IMR-90 (cell line): Measurements from ENCODE around the gene TGFBRAP1. TPM values are rescaled to one million over a fixed set of nuclear protein-coding genes. Genes with fewer than 3 reads are reported as not detected.

Experiments
- ATAC-seq: fragments of 200-7000 bp; cut with Tn5 transposase; 2 replicates; pipeline ENCODE4 v1.9.1; 2020; ENCODE audit warnings: low read depth, mild to moderate bottlenecking, moderate library complexity
- BruUV-seq: library from RNA; stranded (reverse); fragments of 400-500 nt; replicated peaks from 2 replicates; lab custom pipeline; 2021; lab: Mats Ljungman, UMichigan
- CTCF ChIA-PET: fragments of 300-600 bp; formaldehyde crosslinking; extraction: SDS; loops from one replicate; lab custom pipeline; 2021; ENCODE audit warnings: antibody characterized with exemption; lab: Yijun Ruan, JAX
- POLR2A ChIA-PET: fragments of 300-600 bp; sonication (Branson Sonifier 250); formaldehyde crosslinking; loops from one replicate; lab custom pipeline; 2022; ENCODE audit warnings: antibody characterized with exemption; ENCODE audit not compliant: unreplicated experiment; lab: Charles Lee
- DNase-seq: peaks from one replicate; pipeline ENCODE4 v3.0.0; 2013
- H2AFZ ChIP-seq: replicated peaks from 2 replicates; pipeline ENCODE3; 2013; ENCODE audit warnings: low read length, mild to moderate bottlenecking; ENCODE audit not compliant: poor library complexity
- H2AK5ac ChIP-seq: 2 replicates; pipeline ENCODE4 v1.6.1; 2013; ENCODE audit warnings: low read depth, low read length, inconsistent platforms
- H2AK9ac ChIP-seq: replicated peaks from 2 replicates; pipeline ENCODE3; 2013; ENCODE audit warnings: mild to moderate bottlenecking, low read depth, low read length, moderate library complexity; ENCODE audit not compliant: poor library complexity
- H2BK120ac ChIP-seq: 2 replicates; pipeline ENCODE4 v1.6.1; 2013; ENCODE audit warnings: low read depth, low read length, inconsistent platforms
- H2BK15ac ChIP-seq: 3 replicates; pipeline ENCODE4 v1.6.1; 2013; ENCODE audit warnings: low read depth, low read length, inconsistent platforms
- H2BK20ac ChIP-seq: 2 replicates; pipeline ENCODE4 v1.6.1; 2013; ENCODE audit warnings: low read depth, mild to moderate bottlenecking, inconsistent platforms, low read length, moderate library complexity
- H2BK5ac ChIP-seq: 2 replicates; pipeline ENCODE4 v1.6.1; 2013; ENCODE audit warnings: mild to moderate bottlenecking, low read depth, low read length, inconsistent platforms; ENCODE audit not compliant: poor library complexity, severe bottlenecking
- H3K14ac ChIP-seq: replicated peaks from 2 replicates; pipeline ENCODE4 v1.6.1; 2013; ENCODE audit warnings: low read depth, low read length, inconsistent platforms
- H3K18ac ChIP-seq: 2 replicates; pipeline ENCODE4 v1.6.1; 2013; ENCODE audit warnings: low read depth, low read length, control low read depth
- H3K23ac ChIP-seq: 2 replicates; pipeline ENCODE4 v1.6.1; 2013; ENCODE audit warnings: low read depth, low read length, inconsistent platforms
- H3K27ac ChIP-seq: 2 replicates; pipeline ENCODE4 v1.5.1; 2013; ENCODE audit warnings: mild to moderate bottlenecking, control low read depth, low read length; ENCODE audit not compliant: insufficient read depth
- H3K27me3 ChIP-seq: 2 replicates; pipeline ENCODE4 v1.6.1; 2013; ENCODE audit warnings: low read length; ENCODE audit not compliant: control insufficient read depth, insufficient read depth
- H3K36me3 ChIP-seq: 2 replicates; pipeline ENCODE4 v1.6.1; 2013; ENCODE audit warnings: low read length, mixed read lengths; ENCODE audit not compliant: control insufficient read depth, insufficient read depth
- H3K4ac ChIP-seq: 2 replicates; pipeline ENCODE4 v1.6.1; 2013; ENCODE audit warnings: low read depth, low read length, inconsistent platforms
- H3K4me1 ChIP-seq: 2 replicates; pipeline ENCODE4 v1.6.1; 2013; ENCODE audit warnings: low read length, mixed read lengths; ENCODE audit not compliant: control insufficient read depth, insufficient read depth
- H3K4me2 ChIP-seq: 2 replicates; pipeline ENCODE4 v1.6.1; 2013; ENCODE audit warnings: low read depth, mild to moderate bottlenecking, control low read depth, low read length, moderate library complexity
- H3K4me3 ChIP-seq: 2 replicates; pipeline ENCODE4 v1.5.1; 2013; ENCODE audit warnings: low read depth, mild to moderate bottlenecking, control low read depth, low read length, moderate library complexity; ENCODE audit not compliant: insufficient read depth
- H3K56ac ChIP-seq: 2 replicates; pipeline ENCODE4 v1.6.1; 2013; ENCODE audit warnings: low read length, inconsistent platforms; ENCODE audit not compliant: insufficient read depth; ENCODE audit errors: extremely low read depth
- H3K79me1 ChIP-seq, 2 experiments: 2 replicates each; pipeline ENCODE4 v1.6.1; 2013; ENCODE audit warnings: low read length in 2 of 2, inconsistent platforms in 1 of 2, low read depth in 1 of 2
- H3K9ac ChIP-seq: 2 replicates; pipeline ENCODE4 v1.6.1; 2013; ENCODE audit warnings: low read depth, low read length, control low read depth
- H3K9me1 ChIP-seq: 2 replicates; pipeline ENCODE4 v1.6.1; 2013; ENCODE audit warnings: low read length, inconsistent platforms; ENCODE audit not compliant: insufficient read depth
- H3K9me3 ChIP-seq: 2 replicates; pipeline ENCODE4 v1.6.1; 2013; ENCODE audit warnings: low read length; ENCODE audit not compliant: control insufficient read depth, insufficient read depth
- H4K20me1 ChIP-seq: 2 replicates; pipeline ENCODE4 v1.6.1; 2013; ENCODE audit warnings: low read length, inconsistent platforms; ENCODE audit not compliant: insufficient read depth
- H4K5ac ChIP-seq: 2 replicates; pipeline ENCODE4 v1.6.1; 2013; ENCODE audit warnings: mild to moderate bottlenecking, low read depth, low read length, control low read depth
- H4K8ac ChIP-seq, 2 experiments: 2 replicates each; pipeline ENCODE4 v1.6.1; 2013; ENCODE audit warnings: low read depth in 2 of 2, low read length in 2 of 2, control low read depth in 1 of 2, inconsistent platforms in 1 of 2
- H4K91ac ChIP-seq: 2 replicates; pipeline ENCODE4 v1.6.1; 2013; ENCODE audit warnings: low read depth, low read length, inconsistent platforms; ENCODE audit not compliant: insufficient read depth
- BHLHE40 ChIP-seq: fragments of 150-350 bp; IDR thresholded peaks from 2 replicates; pipeline ENCODE4 v1.6.1; 2016; ENCODE audit warnings: mild to moderate bottlenecking, low read depth, low read length
- CHD1 ChIP-seq: IDR thresholded peaks from 2 replicates; pipeline ENCODE4 v1.6.1; 2012; ENCODE audit warnings: low read depth, low read length, improper control_type of control experiment
- RCOR1 ChIP-seq: IDR thresholded peaks from 2 replicates; pipeline ENCODE4 v1.6.1; 2012; ENCODE audit warnings: mild to moderate bottlenecking, low read length, improper control_type of control experiment; ENCODE audit not compliant: insufficient replicate concordance
- WGBS, 2 experiments: methylation state at CpG; one replicate each; pipeline versions ENCODE4 v1.1.5 to v1.1.7; 2013; ENCODE audit warnings: missing lambda C conversion rate in 2 of 2; ENCODE audit not compliant: insufficient read length in 1 of 2; ENCODE audit errors: extremely low coverage in 2 of 2; 5-methylcytosine and 5-hydroxymethylcytosine counted together
- dilution Hi-C: fragments of 300-500 bp; cut with HindIII; formaldehyde crosslinking; loops from one replicate; pipeline ENCODE4 v1.14.3; 2018; ENCODE audit warnings: low sequenced_read_pairs; ENCODE audit not compliant: unreplicated experiment
- in situ Hi-C: fragments of 300-500 bp; cut with MboI; formaldehyde crosslinking; loops from 3 replicates; pipeline ENCODE4 v1.14.3; 2019; ENCODE audit warnings: low sequenced_read_pairs, inconsistent platforms, mixed read lengths
- intact Hi-C: fragments of 100-400 bp; cut with micrococcal nuclease; formaldehyde crosslinking; loops from 2 replicates; pipeline ENCODE4 v1.10.0; 2022
- polyA plus RNA-seq, 3 experiments: library from polyadenylated mRNA; depleted of rRNA; stranded (reverse); fragments of >200 nt; gene quantifications; 2 replicates each; pipeline ENCODE4 v1.2.3, GENCODE V29; 2012; ENCODE audit warnings: low replicate concordance in 1 of 3
- total RNA-seq: library from RNA; depleted of rRNA; stranded (reverse); fragments of >200 nt; gene quantifications from 2 replicates; pipeline ENCODE4 v1.2.3, GENCODE V29; 2012

TGFBRAP1 gene
- total and polyA plus RNA-seq, 2 of the 4 experiments (the other 2 are of a cell fraction) = 7.2 to 10.4 TPM

- in situ Hi-C loops = no loop called here
- H3K27ac ChIP-seq = peak overlapping the region; percentile 83
- H3K14ac ChIP-seq = peak overlapping the region; percentile 34
- dilution Hi-C loops = no loop called here
- no peak overlapping the region; the same call in 1 of the 2 replicates for H2BK20ac ChIP-seq
- H4K91ac ChIP-seq = peak overlapping the region; percentile 18; the same call in 1 of the 2 replicates
- no peaks in the 10 kb centered on the region for H3K27me3 ChIP-seq
- H4K8ac ChIP-seq = peak overlapping the region; percentile 5 to 88; a peak in 3 of 4 replicates
- H3K4me2 ChIP-seq = peak overlapping the region; percentile 6; the same call in 1 of the 2 replicates
- peaks cover 75% of the 10 kb centered on the region for H3K36me3 ChIP-seq
- BruUV-seq = no TSS peak
- H2AK9ac ChIP-seq = no peak overlapping the region
- no peaks in the 10 kb centered on the region for H3K9me3 ChIP-seq
- H3K4ac ChIP-seq = peak overlapping the region; percentile 93
- intact Hi-C loops = no loop called here
- no peak for TF ChIP-seq CHD1
- no peak for TF ChIP-seq BHLHE40
- TF ChIP-seq RCOR1 = no peak
- ChIA-PET POLR2A (no interaction called here), CTCF (no interaction called here)
- H3K23ac ChIP-seq = peak overlapping the region; percentile 9
- WGBS, 2 experiments = 53% methylated on average over 6 of the region's 9 CpGs; no CpG with 5 or more reads in 1 of the 2 experiments
- peaks cover 37% of the 10 kb centered on the region for H3K9me1 ChIP-seq
- peaks cover 63% of the 10 kb centered on the region for H4K20me1 ChIP-seq
- peaks cover 50% of the 10 kb centered on the region for H3K4me1 ChIP-seq
- peak overlapping the region; percentile 97 for H2BK5ac ChIP-seq
- no peak overlapping the region for H3K4me3 ChIP-seq
- peak overlapping the region; percentile 77 for H3K18ac ChIP-seq
- H2BK15ac ChIP-seq = no peak overlapping the region
- H4K5ac ChIP-seq = peak overlapping the region; percentile 80
- H2BK120ac ChIP-seq = peak overlapping the region; percentile 61
- H2AFZ ChIP-seq = no peak overlapping the region
- peak overlapping the region; percentile 8; the same call in 1 of the 2 replicates for H3K9ac ChIP-seq
- DNase-seq = peak; percentile 59
- H3K79me1 ChIP-seq = peaks cover 49 to 88% of the 10 kb centered on the region in 2 experiments
- H2AK5ac ChIP-seq = peak overlapping the region; percentile 41; the same call in 1 of the 2 replicates
- H3K56ac ChIP-seq = no peak overlapping the region
- ATAC-seq = no peak
These were observed 43.8 kb upstream of the TGFBRAP1 start for GRCh38 chr2:105373344-105373781.
